ENCODE measurements around the gene FNDC1. TPM values are rescaled to one million over a fixed set of nuclear protein-coding genes. Genes with fewer than 3 reads are reported as not detected.

The FNDC1 gene
- total and polyA plus RNA-seq, 9 donors = 0.08 to 7.3 (median 1.1) TPM

GRCh38 chr6:159128978-159129377 lies 40.2 kb upstream of the FNDC1 start:
- Histone ChIP-seq H3K36me3 (no peaks in the 10 kb centered on the region), H3K4me1 (ENCODE audit: insufficient read depth) (peaks cover 4% of the 10 kb centered on the region), H3K27ac (no peak overlapping the region), H3K9me3 (no peaks in the 10 kb centered on the region), H3K4me3 (no peak overlapping the region), H3K27me3 (no peaks in the 10 kb centered on the region)
- no peak for TF ChIP-seq EP300 (IDR thresholded peaks at IDR 0.05)
- no peak for TF ChIP-seq CTCF (IDR thresholded peaks at IDR 0.05)
- TF ChIP-seq POLR2A (IDR thresholded peaks at IDR 0.05) = no peak
- intact Hi-C loops (cut with DNase I) = no loop called here
- 96% methylated on average over 30 of the region's 30 CpGs for WGBS, 3 donors
- DNase-seq = no peak

DNA sequence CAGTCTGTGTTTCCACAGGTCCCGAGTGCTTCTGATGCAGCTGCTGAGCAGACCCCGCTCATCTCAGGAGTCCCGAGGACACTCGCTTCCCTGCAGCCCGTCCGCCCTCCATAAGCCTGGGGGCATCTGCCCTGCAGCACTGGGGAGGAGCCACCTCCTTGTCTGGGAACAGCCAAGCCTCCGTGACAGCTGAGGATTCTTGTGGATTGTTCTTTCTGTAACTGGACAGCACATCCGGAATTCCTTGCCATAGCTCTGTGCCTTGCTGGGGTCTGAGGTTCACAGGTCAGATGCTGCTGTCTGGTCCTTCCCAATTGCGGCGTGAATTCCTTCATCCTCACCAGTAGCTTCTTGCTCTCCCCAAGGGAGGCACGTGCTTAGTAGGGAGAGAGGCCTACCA lies 38.4 kb upstream of the FNDC1 start:
- peaks cover 4% of the 10 kb centered on the region for H3K4me1 ChIP-seq (ENCODE audit: insufficient read depth)
- WGBS, 3 donors = 93 to 96% (median 94%) methylated on average over 11 of the region's 11 CpGs
- intact Hi-C loops (cut with DNase I) = loop anchor here in 1 of 4 donors (5.0 to 10.0 kb wide), 3 partner anchors 116 to 426 kb away; no protein-coding TSS in a partner anchor
- no peaks in the 10 kb centered on the region for H3K27me3 ChIP-seq
- H3K4me3 ChIP-seq = no peak overlapping the region
- no peak for TF ChIP-seq EP300 (IDR thresholded peaks at IDR 0.05)
- no peak for TF ChIP-seq CTCF (IDR thresholded peaks at IDR 0.05)
- TF ChIP-seq POLR2A (IDR thresholded peaks at IDR 0.05) = no peak
- no peaks in the 10 kb centered on the region for H3K36me3 ChIP-seq
- no peak for DNase-seq
- no peaks in the 10 kb centered on the region for H3K9me3 ChIP-seq
- H3K27ac ChIP-seq = no peak overlapping the region

DNA sequence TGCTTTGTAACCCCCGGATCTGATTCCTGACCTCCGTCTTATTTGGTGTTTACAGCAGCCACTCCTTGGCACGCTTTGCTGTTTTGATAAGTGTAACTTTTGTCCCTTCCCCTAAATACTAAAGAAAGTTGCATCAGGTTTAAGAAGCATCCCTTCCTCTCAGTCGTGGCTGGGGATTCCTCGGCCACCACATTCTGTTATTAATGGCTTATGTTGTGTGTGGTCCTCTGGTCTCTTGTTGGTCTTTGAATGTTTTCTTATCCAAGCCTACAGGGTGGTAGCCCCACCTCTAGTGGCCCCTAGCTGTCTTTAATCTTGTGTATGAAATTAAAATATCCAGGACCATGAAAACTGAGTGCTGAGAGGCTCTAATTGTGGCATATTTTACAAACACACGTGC lies 37.5 kb upstream of the FNDC1 start:
- DNase-seq = no peak
- no peaks in the 10 kb centered on the region for H3K27me3 ChIP-seq
- no peak overlapping the region for H3K4me3 ChIP-seq
- 34 to 58% (median 55%) methylated on average over 6 of the region's 6 CpGs for WGBS, 3 donors
- intact Hi-C loops (cut with DNase I) = loop anchor here in 1 of 4 donors (5.0 to 10.0 kb wide), 3 partner anchors 117 to 427 kb away; no protein-coding TSS in a partner anchor
- peaks cover 4% of the 10 kb centered on the region for H3K4me1 ChIP-seq (ENCODE audit: insufficient read depth)
- H3K36me3 ChIP-seq = no peaks in the 10 kb centered on the region
- no peaks in the 10 kb centered on the region for H3K9me3 ChIP-seq
- no peak overlapping the region for H3K27ac ChIP-seq
- TF ChIP-seq EP300 (IDR thresholded peaks at IDR 0.05) (no peak), CTCF (IDR thresholded peaks at IDR 0.05) (no peak), POLR2A (IDR thresholded peaks at IDR 0.05) (no peak)

- no peak overlapping the region for H3K4me3 ChIP-seq
- TF ChIP-seq POLR2A (IDR thresholded peaks at IDR 0.05) (no peak), CTCF (IDR thresholded peaks at IDR 0.05) (no peak), EP300 (IDR thresholded peaks at IDR 0.05) (no peak)
- H3K4me1 ChIP-seq (ENCODE audit: insufficient read depth) = peaks cover 4% of the 10 kb centered on the region
- H3K9me3 ChIP-seq = no peaks in the 10 kb centered on the region
- DNase-seq = peak in 1 of 5 donors; percentile 52
- no peaks in the 10 kb centered on the region for H3K36me3 ChIP-seq
- WGBS, 3 donors = 70 to 80% (median 77%) methylated on average over 15 of the region's 15 CpGs
- no peak overlapping the region for H3K27ac ChIP-seq
- no peaks in the 10 kb centered on the region for H3K27me3 ChIP-seq
- intact Hi-C loops (cut with DNase I) = loop anchor here in 1 of 4 donors (5.0 to 10.0 kb wide), 3 partner anchors 118 to 428 kb away; no protein-coding TSS in a partner anchor
These were observed 36.5 kb upstream of the FNDC1 start for GRCh38 chr6:159132664-159133063.

Data from ovary (tissue), 9 donors.